K562 (cell line): ENCODE data around the gene YARS1. TPM values are rescaled to one million over a fixed set of nuclear protein-coding genes. Genes with fewer than 3 reads are reported as not detected.
A peak's percentile ranks its signal among the peaks of the same experiment; 100 is the strongest.

Experiments
- ARID1B ChIP-seq: fragments of 450-650 bp; IDR thresholded peaks from 2 replicates; pipeline ENCODE4 v1.6.1; 2016; ENCODE audit warnings: antibody characterized with exemption, mild to moderate bottlenecking, inconsistent platforms
- BCL6 ChIP-seq: fragments of 250-450 bp; sonication (Bioruptor Pico); IDR thresholded peaks from 2 replicates; pipeline ENCODE4 v1.4.0; 2020
- BRF1 ChIP-seq: IDR thresholded peaks from 3 replicates; pipeline ENCODE4 v1.6.1; 2011; ENCODE audit warnings: borderline replicate concordance, mild to moderate bottlenecking; ENCODE audit not compliant: insufficient read length; ENCODE audit errors: extremely low read depth
- DPF2 ChIP-seq: fragments of 450-650 bp; IDR thresholded peaks from 2 replicates; pipeline ENCODE4 v1.6.1; 2016
- ELF2 ChIP-seq: fragments of 250-450 bp; sonication (Bioruptor Pico); IDR thresholded peaks from 2 replicates; pipeline ENCODE4 v1.5.0; 2021; ENCODE audit warnings: mild to moderate bottlenecking
- ETV1 ChIP-seq: fragments of 450-650 bp; conservative IDR thresholded peaks from 2 replicates; pipeline ENCODE4 v1.6.1; 2016; ENCODE audit warnings: missing genetic modification characterization, control low read depth, low read depth, missing compliant biosample characterization
- ETV6 ChIP-seq, 3 experiments: fragments of 150-350 bp in 1 of 3; sonication (generic) in 1 of 3; formaldehyde crosslinking in 1 of 3; IDR thresholded peaks; 2 replicates each; pipeline versions ENCODE4 v1.6.1 to v1.8.0; 2014 to 2022; ENCODE audit warnings: borderline replicate concordance in 2 of 3, low read depth in 2 of 3, antibody characterized with exemption in 1 of 3, low read length in 1 of 3, mild to moderate bottlenecking in 1 of 3, missing genetic modification reagents in 1 of 3
- HES1 ChIP-seq: fragments of 450-650 bp; IDR thresholded peaks from 2 replicates; pipeline ENCODE4 v1.6.1; 2016; ENCODE audit warnings: low read depth, mild to moderate bottlenecking, moderate library complexity
- HLTF ChIP-seq: fragments of 450-650 bp; IDR thresholded peaks from 2 replicates; pipeline ENCODE4 v1.6.1; 2016
- IRF2 ChIP-seq: sonication (generic); formaldehyde crosslinking; IDR thresholded peaks from 2 replicates; pipeline ENCODE4 v1.8.1; 2022; ENCODE audit warnings: mild to moderate bottlenecking, missing genetic modification reagents
- KDM2B ChIP-seq: fragments of 250-450 bp; sonication (Bioruptor Pico); IDR thresholded peaks from 2 replicates; pipeline ENCODE4 v1.8.0; 2021; ENCODE audit warnings: mild to moderate bottlenecking, moderate library complexity
- KLF10 ChIP-seq: fragments of 250-450 bp; sonication (Bioruptor Pico); IDR thresholded peaks from 2 replicates; pipeline ENCODE4 v1.6.1; 2021; ENCODE audit warnings: matching md5 sums
- PRPF4 ChIP-seq: fragments of 200-400 bp; formaldehyde crosslinking; IDR thresholded peaks from one replicate; pipeline ENCODE4 v1.6.1; 2017; ENCODE audit warnings: low read length, low read depth, mild to moderate bottlenecking; ENCODE audit not compliant: insufficient read depth, poor library complexity, severe bottlenecking
- SMAD3 ChIP-seq: fragments of 450-650 bp; formaldehyde crosslinking; conservative IDR thresholded peaks from 2 replicates; pipeline ENCODE4 v1.4.0; 2020; ENCODE audit warnings: mild to moderate bottlenecking
- TCF7L2 ChIP-seq: fragments of 150-350 bp; IDR thresholded peaks from 2 replicates; pipeline ENCODE4 v1.6.1; 2016; ENCODE audit warnings: low read depth, mild to moderate bottlenecking, low read length, moderate library complexity
- U2AF1 ChIP-seq: fragments of 200-400 bp; formaldehyde crosslinking; optimal IDR thresholded peaks from 2 replicates; pipeline ENCODE3; 2017; ENCODE audit warnings: mild to moderate bottlenecking, low read depth, low read length, moderate library complexity
- ZNF224 ChIP-seq: sonication (generic); formaldehyde crosslinking; IDR thresholded peaks from 2 replicates; pipeline ENCODE4 v1.8.0; 2022; ENCODE audit warnings: mild to moderate bottlenecking, missing genetic modification reagents
- ZNF3 ChIP-seq: fragments of 250-450 bp; sonication (Bioruptor Pico); IDR thresholded peaks from 2 replicates; pipeline ENCODE4 v1.5.0; 2021; ENCODE audit warnings: mild to moderate bottlenecking, moderate library complexity
- ZNF316 ChIP-seq: fragments of 450-650 bp; IDR thresholded peaks from 2 replicates; pipeline ENCODE4 v1.6.1; 2016
- ZNF407 ChIP-seq: fragments of 450-650 bp; IDR thresholded peaks from 2 replicates; pipeline ENCODE4 v1.6.1; 2016; ENCODE audit warnings: low read depth
- ZNF431 ChIP-seq: sonication (generic); formaldehyde crosslinking; IDR thresholded peaks from 2 replicates; pipeline ENCODE4 v1.8.0; 2022; ENCODE audit warnings: mild to moderate bottlenecking, missing genetic modification reagents
- ZSCAN29 ChIP-seq: fragments of 450-650 bp; IDR thresholded peaks from 2 replicates; pipeline ENCODE4 v1.6.1; 2017
- polyA plus RNA-seq, 8 experiments: library from polyadenylated mRNA; depleted of rRNA in 4 of 8; stranded (reverse) in 5 of 8; unstranded in 3 of 8; fragments of >200 nt; fragmentation: Nextera tagmentation in 2 of 8; fragmentation: Illumina TruSeq in 1 of 8; extraction: Ambion mirVana in 2 of 8; extraction: Trizol in 1 of 8; gene quantifications; 2 replicates each; pipeline versions ENCODE4 v1.2.1 to v1.2.3, GENCODE V29; 2011 to 2014; ENCODE audit warnings: inconsistent platforms in 1 of 8, missing spikeins in 1 of 8
- total RNA-seq, 7 experiments: library from RNA; depleted of rRNA in 6 of 7; stranded (reverse); fragments of >200 nt in 6 of 7; fragmentation: Illumina TruSeq in 2 of 7; extraction: Trizol in 2 of 7; gene quantifications; 2 replicates each; pipeline versions ENCODE4 v1.2.1 to v1.2.3, GENCODE V29; 2011 to 2021; ENCODE audit warnings: low replicate concordance in 1 of 7

YARS1 gene
- total and polyA plus RNA-seq, 9 of the 15 experiments (the other 6 are each of a cell fraction or from before 2014, with no cell fraction given): 66.2 to 336 (median 201) TPM

GRCh38 chr1:32817159-32817814 lies at the start of gene YARS1, which contains the start of gene S100PBP (continued):
- TF ChIP-seq ZNF407 (no peak), HES1 (peak; percentile 38; the same call in 1 of the 2 replicates), ZNF3 (CRISPR knock-in tag) (no peak), ETV1 (peak; percentile 95), IRF2 (CRISPR knock-in tag) (no peak), ZNF224 (no peak), KLF10 (CRISPR knock-in tag) (no peak), BCL6 (CRISPR knock-in tag) (no peak), HLTF (0 out of 2 replicates have a peak, but pooled peaks have one; percentile 46), SMAD3 (CRISPR knock-in tag) (no peak; the same call in 1 of the 2 replicates), ZNF431 (peak; percentile 76; the same call in 1 of the 2 replicates), U2AF1 (peak; percentile 51), BRF1 (no peak), PRPF4 (peak; percentile 82), ZNF316 (peak; percentile 34), ELF2 (CRISPR knock-in tag) (peak; percentile 90), ZSCAN29 (no peak), DPF2 (peak; percentile 52; the same call in 1 of the 2 replicates), KDM2B (peak; percentile 86), ETV6 (IDR thresholded peaks at IDR 0.05; ENCODE audit: borderline replicate concordance in 1 of 2, low read depth in 2 of 2, low read length in 1 of 2) (peak in 1 of 2 experiments; percentile 61; a peak in 1 of 4 replicates), ETV6 (CRISPR knock-in tag; IDR thresholded peaks at IDR 0.05; ENCODE audit: borderline replicate concordance) (no peak; the same call in 1 of the 2 replicates), ARID1B (peak; percentile 75), TCF7L2 (no peak)
